Measurements from ENCODE around the gene DNAJB11. TPM values are rescaled to one million over a fixed set of nuclear protein-coding genes. Genes with fewer than 3 reads are reported as not detected.
"Not testable (repeated sequence)": the region's sequence is repeated elsewhere in the genome, so short reads cannot be mapped to it uniquely, and the experiment has no call there.

DNAJB11 gene
- total RNA-seq, 4 donors from 2014 or later, result 24.7 to 32.1 (median 26.4) TPM

DNA sequence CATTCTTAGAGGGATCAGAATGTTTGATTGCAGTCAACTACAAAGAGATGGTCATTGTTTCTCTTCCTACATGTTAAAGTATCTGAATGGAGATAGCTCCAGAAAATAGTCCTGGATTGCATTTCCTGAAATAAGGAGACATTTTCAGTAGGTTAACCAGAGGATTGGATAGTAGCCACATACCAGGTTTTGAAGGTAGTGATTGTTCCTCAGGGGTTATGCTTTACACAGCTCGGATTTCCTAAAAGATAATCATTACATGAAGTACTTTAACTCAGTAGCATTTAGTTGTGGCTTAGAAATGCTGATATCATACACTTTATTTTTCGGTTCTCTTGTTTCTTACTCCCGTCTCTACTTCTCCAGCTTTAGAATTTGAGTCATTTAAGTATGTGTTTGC, 10.3 kb downstream of the DNAJB11 start:
- intact Hi-C loops (cut with DNase I; ENCODE audit: low total_unique reads), result no loop called here
- H3K4me3 ChIP-seq (ENCODE audit: low read depth, poor library complexity, severe bottlenecking), result no peak overlapping the region
- TF ChIP-seq, protein P1, sequence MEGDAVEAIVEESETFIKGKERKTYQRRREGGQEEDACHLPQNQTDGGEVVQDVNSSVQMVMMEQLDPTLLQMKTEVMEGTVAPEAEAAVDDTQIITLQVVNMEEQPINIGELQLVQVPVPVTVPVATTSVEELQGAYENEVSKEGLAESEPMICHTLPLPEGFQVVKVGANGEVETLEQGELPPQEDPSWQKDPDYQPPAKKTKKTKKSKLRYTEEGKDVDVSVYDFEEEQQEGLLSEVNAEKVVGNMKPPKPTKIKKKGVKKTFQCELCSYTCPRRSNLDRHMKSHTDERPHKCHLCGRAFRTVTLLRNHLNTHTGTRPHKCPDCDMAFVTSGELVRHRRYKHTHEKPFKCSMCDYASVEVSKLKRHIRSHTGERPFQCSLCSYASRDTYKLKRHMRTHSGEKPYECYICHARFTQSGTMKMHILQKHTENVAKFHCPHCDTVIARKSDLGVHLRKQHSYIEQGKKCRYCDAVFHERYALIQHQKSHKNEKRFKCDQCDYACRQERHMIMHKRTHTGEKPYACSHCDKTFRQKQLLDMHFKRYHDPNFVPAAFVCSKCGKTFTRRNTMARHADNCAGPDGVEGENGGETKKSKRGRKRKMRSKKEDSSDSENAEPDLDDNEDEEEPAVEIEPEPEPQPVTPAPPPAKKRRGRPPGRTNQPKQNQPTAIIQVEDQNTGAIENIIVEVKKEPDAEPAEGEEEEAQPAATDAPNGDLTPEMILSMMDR (IDR thresholded peaks at IDR 0.05), result no peak
- no peak for TF ChIP-seq POLR2A (IDR thresholded peaks at IDR 0.05)
- no peak for DNase-seq (ENCODE audit: low spot score in 2 of 2)
- 88 to 90% methylated on average over 3 of the region's 3 CpGs for WGBS, 2 donors

DNA sequence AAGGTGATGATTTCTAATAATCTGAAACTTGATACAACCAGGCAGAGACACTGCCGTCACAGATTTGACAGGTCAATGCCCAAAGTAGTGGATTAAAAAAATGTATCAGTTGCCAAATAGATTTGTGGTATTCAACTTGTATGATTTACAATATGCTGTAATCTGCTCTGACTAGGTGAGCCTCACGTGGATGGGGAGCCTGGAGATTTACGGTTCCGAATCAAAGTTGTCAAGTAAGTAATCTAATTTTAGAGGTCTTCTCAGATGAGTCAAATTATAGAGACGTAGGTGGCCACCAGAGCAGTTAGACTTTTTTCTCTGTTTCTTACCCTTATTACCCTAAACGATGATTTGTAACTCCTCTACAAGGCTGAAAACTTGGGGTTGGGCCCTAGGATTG, 12.0 kb downstream of the DNAJB11 start:
- no peak overlapping the region for H3K4me3 ChIP-seq (ENCODE audit: low read depth, poor library complexity, severe bottlenecking)
- intact Hi-C loops (cut with DNase I; ENCODE audit: low total_unique reads), result no loop called here
- TF ChIP-seq, protein P1 (IDR thresholded peaks at IDR 0.05), result no peak
- TF ChIP-seq POLR2A (IDR thresholded peaks at IDR 0.05), result no peak
- 94 to 98% methylated on average over 6 of the region's 6 CpGs for WGBS, 2 donors
- DNase-seq (ENCODE audit: low spot score in 2 of 2), result no peak

DNA sequence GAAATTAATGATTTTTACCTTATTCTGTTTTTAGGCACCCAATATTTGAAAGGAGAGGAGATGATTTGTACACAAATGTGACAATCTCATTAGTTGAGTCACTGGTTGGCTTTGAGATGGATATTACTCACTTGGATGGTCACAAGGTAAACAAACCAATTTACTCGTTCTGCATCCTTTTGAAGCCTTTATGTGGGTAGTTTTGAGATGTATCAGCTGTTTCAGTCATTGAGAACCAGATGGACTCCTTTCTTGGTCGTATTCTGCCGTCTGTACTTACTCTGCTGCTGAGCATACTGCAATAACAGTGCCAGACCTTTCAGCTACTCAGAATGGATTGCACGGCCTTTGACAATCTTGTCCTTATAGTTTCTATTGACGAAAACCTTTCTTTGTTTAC, 13.3 kb downstream of the DNAJB11 start:
- intact Hi-C loops (cut with DNase I; ENCODE audit: low total_unique reads), result no loop called here
- WGBS, 2 donors, result 77 to 81% methylated on average over 5 of the region's 5 CpGs
- H3K4me3 ChIP-seq (ENCODE audit: low read depth, poor library complexity, severe bottlenecking), result no peak overlapping the region
- no peak for DNase-seq (ENCODE audit: low spot score in 2 of 2)
- no peak for TF ChIP-seq POLR2A (IDR thresholded peaks at IDR 0.05)

DNA sequence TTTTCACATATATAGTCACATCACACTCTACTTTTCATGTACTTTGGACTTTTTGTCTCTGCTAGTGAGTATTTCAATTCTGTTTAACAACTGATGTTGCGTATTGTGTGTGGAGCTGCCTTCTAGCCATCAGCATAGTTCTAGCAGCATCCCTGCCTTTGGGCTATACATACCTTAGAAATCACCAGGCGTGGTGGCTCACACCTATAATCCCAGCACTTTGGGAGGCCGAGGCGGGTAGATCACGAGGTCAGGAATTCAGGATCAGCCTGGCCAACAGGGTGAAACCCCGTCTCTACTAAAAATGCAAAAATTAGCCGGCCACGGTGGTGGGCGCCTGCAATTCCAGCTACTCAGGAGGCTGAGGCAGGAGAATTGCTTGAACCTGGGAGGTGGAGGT, 15.7 kb downstream of the DNAJB11 start:
- DNase-seq (ENCODE audit: low spot score in 2 of 2); intact Hi-C loops (cut with DNase I; ENCODE audit: low total_unique reads); H3K4me3 ChIP-seq (ENCODE audit: low read depth, poor library complexity, severe bottlenecking): not testable (repeated sequence)
- WGBS, 2 donors, result 82 to 87% methylated on average over 9 of the region's 9 CpGs

DNA sequence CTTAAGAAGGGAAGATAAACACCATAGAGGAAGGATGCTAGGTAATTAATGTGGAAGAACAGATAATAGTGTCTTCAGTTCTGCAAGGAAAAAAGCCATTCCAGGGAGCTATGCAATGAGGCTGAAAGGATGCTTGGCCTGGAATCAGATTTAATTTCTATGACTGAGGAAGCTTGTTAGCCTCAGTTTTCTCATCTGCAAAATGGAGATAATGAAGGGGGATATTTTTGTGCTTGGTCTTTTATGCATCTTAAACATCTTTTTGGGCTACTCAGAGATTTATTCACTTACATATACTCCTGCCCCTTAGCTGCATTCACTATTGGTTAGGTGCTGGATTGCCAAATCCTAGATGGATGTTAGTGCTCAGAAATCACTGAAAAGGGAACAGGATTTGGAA, 16.7 kb downstream of the DNAJB11 start:
- no peak overlapping the region for H3K4me3 ChIP-seq (ENCODE audit: low read depth, poor library complexity, severe bottlenecking)
- intact Hi-C loops (cut with DNase I; ENCODE audit: low total_unique reads), result no loop called here
- DNase-seq (ENCODE audit: low spot score in 2 of 2), result no peak
- TF ChIP-seq, protein P1 (IDR thresholded peaks at IDR 0.05), result no peak
- no peak for TF ChIP-seq POLR2A (IDR thresholded peaks at IDR 0.05)

DNA sequence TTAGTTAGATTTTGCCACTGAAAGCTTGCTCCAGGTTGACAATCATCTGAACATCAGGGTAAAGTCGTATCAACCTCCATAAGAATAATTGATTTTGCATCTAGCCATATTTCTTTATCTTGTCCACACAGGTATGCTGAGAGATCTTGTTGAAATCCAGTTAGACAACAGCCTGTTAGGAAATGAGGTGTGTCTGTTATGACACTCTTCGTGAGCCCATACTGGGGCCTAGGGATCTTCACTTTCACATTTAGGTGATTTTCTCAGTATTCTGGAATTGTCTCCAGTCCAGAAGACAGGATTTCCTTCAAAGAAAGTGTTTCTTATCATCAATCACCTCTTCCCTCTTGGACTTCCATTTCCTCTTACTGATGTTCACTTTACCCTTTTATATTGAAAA, 18.1 kb downstream of the DNAJB11 start:
- intact Hi-C loops (cut with DNase I; ENCODE audit: low total_unique reads), result no loop called here
- WGBS, 2 donors, result 44 to 53% methylated on average over 2 of the region's 2 CpGs
- no peak for DNase-seq (ENCODE audit: low spot score in 2 of 2)
- no peak overlapping the region for H3K4me3 ChIP-seq (ENCODE audit: low read depth, poor library complexity, severe bottlenecking)
- TF ChIP-seq, protein P1 (IDR thresholded peaks at IDR 0.05), result no peak
- TF ChIP-seq POLR2A (IDR thresholded peaks at IDR 0.05), result no peak

DNA sequence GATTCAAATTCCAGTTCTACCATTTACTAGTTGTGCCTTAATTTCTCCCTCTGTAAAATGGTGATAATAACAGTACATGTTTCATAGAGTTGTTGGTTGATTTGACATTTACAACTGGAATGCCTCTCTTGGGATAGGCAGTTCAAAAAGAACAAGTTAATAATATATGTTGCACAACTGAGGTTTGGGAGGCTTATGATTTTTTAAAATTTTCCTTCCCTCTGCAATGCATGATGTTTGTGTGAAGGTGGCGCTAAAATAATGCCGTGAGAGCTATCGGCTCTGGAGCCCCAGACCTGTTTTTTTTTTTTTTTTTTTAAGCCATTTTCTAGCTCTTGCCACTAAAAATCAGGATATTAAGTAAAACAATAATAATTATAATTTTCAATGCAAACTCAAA, 18.6 kb downstream of the DNAJB11 start:
- intact Hi-C loops (cut with DNase I; ENCODE audit: low total_unique reads), result no loop called here
- no peak for DNase-seq (ENCODE audit: low spot score in 2 of 2)
- WGBS, 2 donors, result 49 to 54% methylated on average over 3 of the region's 3 CpGs
- TF ChIP-seq POLR2A (IDR thresholded peaks at IDR 0.05), result no peak
- TF ChIP-seq, protein P1 (IDR thresholded peaks at IDR 0.05), result no peak
- H3K4me3 ChIP-seq (ENCODE audit: low read depth, poor library complexity, severe bottlenecking), result no peak overlapping the region

Data from lower leg skin (tissue), 4 donors.